H1 (cell line): Measurements from ENCODE around the gene PCDHA7. TPM values are rescaled to one million over a fixed set of nuclear protein-coding genes. Genes with fewer than 3 reads are reported as not detected.

ENCODE experiments used
- CTCF ChIA-PET: fragments of 300-600 bp; sonication (Branson Sonifier 250); formaldehyde crosslinking; loops from one replicate; lab custom pipeline; 2021; ENCODE audit not compliant: partially characterized antibody; lab: Charles Lee
- POLR2A ChIA-PET: fragments of 300-600 bp; sonication (Branson Sonifier 250); formaldehyde crosslinking; loops from one replicate; lab custom pipeline; 2021; ENCODE audit warnings: inconsistent platforms; ENCODE audit not compliant: partially characterized antibody; lab: Charles Lee
- DNase-seq, 2 experiments: peaks; one replicate each; pipeline versions ENCODE4 v3.0.0 to v3.0.0-alpha.2; 2010 to 2022; ENCODE audit warnings: low spot score in 2 of 2, low read depth in 1 of 2, mixed read lengths in 1 of 2
- FAIRE-seq: peaks from 2 replicates; lab custom pipeline; 2011; peaks lifted over from hg19 to GRCh38; lab: Jason Lieb, UNC
- H2AFZ ChIP-seq: 2 replicates; pipeline ENCODE4 v1.8.1; 2012; ENCODE audit warnings: low read length, inconsistent platforms
- H2AK5ac ChIP-seq: 2 replicates; pipeline ENCODE4 v1.6.1; 2013; ENCODE audit warnings: low read depth, low read length
- H2BK120ac ChIP-seq: replicated peaks from 2 replicates; pipeline ENCODE3; 2013; ENCODE audit warnings: low read depth, low read length, inconsistent platforms
- H2BK12ac ChIP-seq: 2 replicates; pipeline ENCODE4 v1.6.1; 2013; ENCODE audit warnings: low read depth, low read length
- H2BK15ac ChIP-seq: 2 replicates; pipeline ENCODE4 v1.6.1; 2013; ENCODE audit warnings: low read length
- H2BK20ac ChIP-seq: 2 replicates; pipeline ENCODE4 v1.6.1; 2013; ENCODE audit warnings: low read length
- H2BK5ac ChIP-seq: 2 replicates; pipeline ENCODE4 v1.6.1; 2013; ENCODE audit warnings: low read depth, low read length
- H3K14ac ChIP-seq: 2 replicates; pipeline ENCODE4 v1.6.1; 2013; ENCODE audit warnings: inconsistent platforms; ENCODE audit not compliant: insufficient read length
- H3K18ac ChIP-seq: 2 replicates; pipeline ENCODE4 v1.6.1; 2013; ENCODE audit warnings: low read length; ENCODE audit errors: extremely low read depth
- H3K23ac ChIP-seq: 2 replicates; pipeline ENCODE4 v1.6.1; 2013; ENCODE audit warnings: inconsistent platforms; ENCODE audit not compliant: insufficient read length
- H3K23me2 ChIP-seq: 2 replicates; pipeline ENCODE4 v1.6.1; 2013; ENCODE audit warnings: low read depth, low read length
- H3K27ac ChIP-seq: 2 replicates; pipeline ENCODE4 v1.6.1; 2011; ENCODE audit warnings: low read depth, low read length, inconsistent platforms
- H3K27me3 ChIP-seq, 4 experiments: replicated peaks in 1 of 4; 1 replicate in 1 of 4; 2 replicates in 3 of 4; pipeline versions ENCODE4 v1.6.1 to v1.8.1; 2011 to 2013; ENCODE audit warnings: low read length in 3 of 4, mild to moderate bottlenecking in 3 of 4, inconsistent platforms in 2 of 4, mixed read lengths in 2 of 4, moderate library complexity in 1 of 4; ENCODE audit not compliant: control insufficient read depth in 3 of 4, insufficient read depth in 3 of 4; ENCODE audit errors: extremely low read depth in 1 of 4
- H3K36me3 ChIP-seq, 4 experiments: 2 replicates each; pipeline versions ENCODE4 v1.6.1 to v1.8.1; 2011 to 2013; ENCODE audit warnings: mild to moderate bottlenecking in 4 of 4, low read length in 3 of 4, moderate library complexity in 2 of 4, control low read depth in 1 of 4, inconsistent platforms in 1 of 4; ENCODE audit not compliant: insufficient read depth in 4 of 4, control insufficient read depth in 2 of 4
- H3K4ac ChIP-seq: replicated peaks from 2 replicates; pipeline ENCODE3; 2013; ENCODE audit warnings: low read length, low read depth, mixed read lengths, inconsistent platforms; ENCODE audit not compliant: insufficient read length
- H3K4me1 ChIP-seq, 4 experiments: replicated peaks in 1 of 4; 1 replicate in 1 of 4; 2 replicates in 3 of 4; pipeline versions ENCODE4 v1.6.1 to v1.8.1; 2011 to 2013; ENCODE audit warnings: low read length in 3 of 4, inconsistent platforms in 2 of 4, mixed read lengths in 1 of 4; ENCODE audit not compliant: insufficient read depth in 4 of 4, control insufficient read depth in 3 of 4
- H3K4me2 ChIP-seq, 2 experiments: 2 replicates each; pipeline versions ENCODE4 v1.6.1 to v1.8.1; 2011 to 2013; ENCODE audit warnings: low read depth in 2 of 2, low read length in 2 of 2, control low read depth in 1 of 2, inconsistent platforms in 1 of 2, mild to moderate bottlenecking in 1 of 2; ENCODE audit not compliant: insufficient read depth in 1 of 2
- H3K4me3 ChIP-seq, 4 experiments: fragments of 200-600, 300-600 bp in 1 of 4; sonication (generic), shearing (Covaris generic), sonication (Bioruptor Twin) in 1 of 4; 2 replicates each; pipeline versions ENCODE4 v1.5.1 to v1.8.1; 2011 to 2016; ENCODE audit warnings: low read length in 4 of 4, low read depth in 3 of 4, control low read depth in 2 of 4, inconsistent platforms in 2 of 4, mild to moderate bottlenecking in 2 of 4, mixed read lengths in 1 of 4, moderate library complexity in 1 of 4; ENCODE audit not compliant: insufficient read depth in 2 of 4; ENCODE audit errors: extremely low read depth in 1 of 4
- H3K56ac ChIP-seq: replicated peaks from 2 replicates; pipeline ENCODE3; 2013; ENCODE audit warnings: low read depth, mild to moderate bottlenecking, mixed read lengths, low read length, inconsistent platforms; ENCODE audit not compliant: insufficient read length
- H3K79me1 ChIP-seq: 2 replicates; pipeline ENCODE4 v1.6.1; 2013; ENCODE audit warnings: low read depth, low read length, control low read depth
- H3K79me2 ChIP-seq, 2 experiments: 2 replicates each; pipeline versions ENCODE4 v1.6.1 to v1.8.1; 2012 to 2013; ENCODE audit warnings: low read length in 2 of 2, mild to moderate bottlenecking in 2 of 2, inconsistent platforms in 1 of 2; ENCODE audit not compliant: insufficient read depth in 2 of 2, control insufficient read depth in 1 of 2
- H3K9ac ChIP-seq, 4 experiments: replicated peaks in 1 of 4; 1 replicate in 1 of 4; 2 replicates in 3 of 4; pipeline versions ENCODE4 v1.6.1 to v1.8.1; 2011 to 2013; ENCODE audit warnings: low read depth in 3 of 4, low read length in 3 of 4, control low read depth in 2 of 4, mild to moderate bottlenecking in 2 of 4, moderate library complexity in 2 of 4, inconsistent platforms in 1 of 4; ENCODE audit errors: extremely low read depth in 1 of 4
- H3K9me3 ChIP-seq, 2 experiments: 2 replicates each; pipeline versions ENCODE4 v1.6.1 to v1.8.1; 2012 to 2013; ENCODE audit warnings: mild to moderate bottlenecking in 2 of 2, moderate library complexity in 2 of 2, control low read depth in 1 of 2, inconsistent platforms in 1 of 2, low read depth in 1 of 2, low read length in 1 of 2, mixed read lengths in 1 of 2; ENCODE audit not compliant: insufficient read depth in 2 of 2
- H4K20me1 ChIP-seq, 2 experiments: replicated peaks in 1 of 2; 2 replicates each; pipeline versions ENCODE3 to v1.8.1; 2011 to 2013; ENCODE audit warnings: inconsistent platforms in 2 of 2, low read length in 2 of 2, mild to moderate bottlenecking in 1 of 2; ENCODE audit not compliant: insufficient read depth in 2 of 2, control insufficient read depth in 1 of 2
- H4K5ac ChIP-seq: 2 replicates; pipeline ENCODE4 v1.6.1; 2013; ENCODE audit warnings: low read length, low read depth, mixed read lengths, inconsistent platforms; ENCODE audit not compliant: insufficient read length
- H4K8ac ChIP-seq: 2 replicates; pipeline ENCODE4 v1.8.0; 2013; ENCODE audit warnings: mild to moderate bottlenecking, moderate library complexity, low read length, inconsistent platforms; ENCODE audit not compliant: insufficient read depth; ENCODE audit errors: extremely low read depth
- H4K91ac ChIP-seq: replicated peaks from 2 replicates; pipeline ENCODE3; 2013; ENCODE audit warnings: low read length, mixed read lengths, inconsistent platforms; ENCODE audit not compliant: insufficient read length
- CBX5 ChIP-seq: fragments of 300-800, 300-1000 bp; sonication (generic); IDR thresholded peaks from 2 replicates; pipeline ENCODE4 v1.7.1; 2016; ENCODE audit warnings: antibody characterized with exemption, low read length, low read depth
- CTCF ChIP-seq, 3 experiments: IDR thresholded peaks; 1 replicate in 2 of 3; 2 replicates in 1 of 3; pipeline versions ENCODE4 v1.5.1 to v1.6.1; 2011; ENCODE audit warnings: low read length in 3 of 3, mild to moderate bottlenecking in 3 of 3, inconsistent platforms in 2 of 3, low read depth in 1 of 3, moderate library complexity in 1 of 3; ENCODE audit not compliant: insufficient read depth in 1 of 3; ENCODE audit errors: control extremely low read depth in 1 of 3
- FOSL1 ChIP-seq: IDR thresholded peaks from 2 replicates; pipeline ENCODE4 v1.6.1; 2011; ENCODE audit warnings: mild to moderate bottlenecking, low read depth, low read length, moderate library complexity; ENCODE audit not compliant: insufficient read depth
- POU5F1 ChIP-seq: IDR thresholded peaks from 2 replicates; pipeline ENCODE4 v1.6.1; 2011; ENCODE audit warnings: low read depth, mild to moderate bottlenecking, low read length, moderate library complexity
- TAF1 ChIP-seq: IDR thresholded peaks from 2 replicates; pipeline ENCODE4 v1.6.1; 2011; ENCODE audit warnings: mild to moderate bottlenecking, low read depth, low read length
- USF2 ChIP-seq: IDR thresholded peaks from 2 replicates; pipeline ENCODE4 v1.6.1; 2011; ENCODE audit warnings: low read length, improper control_type of control experiment
- ZNF274 ChIP-seq: IDR thresholded peaks from 2 replicates; pipeline ENCODE4 v1.7.0; 2012; ENCODE audit warnings: low read length, borderline replicate concordance; ENCODE audit errors: extremely low read depth
- WGBS, 2 experiments: shearing (Covaris generic) in 1 of 2; methylation state at CpG; one replicate each; pipeline versions ENCODE4 v1.1.6 to v1.1.7; 2013 to 2015; ENCODE audit warnings: low lambda C conversion rate in 2 of 2, mixed read lengths in 2 of 2, inconsistent platforms in 1 of 2, low coverage in 1 of 2, missing lambda C conversion rate in 1 of 2; ENCODE audit not compliant: insufficient replicate concordance in 2 of 2, insufficient coverage in 1 of 2, insufficient read length in 1 of 2; ENCODE audit errors: extremely low coverage in 1 of 2, missing lambda C conversion rate in 1 of 2; 5-methylcytosine and 5-hydroxymethylcytosine counted together
- polyA plus RNA-seq, 7 experiments: library from polyadenylated mRNA; depleted of rRNA in 3 of 7; stranded (reverse) in 5 of 7; unstranded in 2 of 7; fragments of >200 nt in 5 of 7; fragments of 200-250 nt in 2 of 7; gene quantifications; 1 replicate in 5 of 7; 2 replicates in 1 of 7; 4 replicates in 1 of 7; pipeline versions ENCODE4 v1.2.1 to v1.2.3, GENCODE V29; 2011 to 2013; ENCODE audit warnings: missing spikeins in 2 of 7, mixed read lengths in 2 of 7
- total RNA-seq: library from RNA; stranded (reverse); fragmentation: NEBNext Ultra II Directional; extraction: Animal tissue kit (Norgen Biotek cat#: 25700); gene quantifications from 2 replicates; pipeline ENCODE4 v1.2.1, GENCODE V29; 2021

The PCDHA7 gene
- total and polyA plus RNA-seq, 2 of the 8 experiments (the other 6 are each of a cell fraction or from before 2014, with no cell fraction given) = 0.86 to 1.6 TPM

DNA sequence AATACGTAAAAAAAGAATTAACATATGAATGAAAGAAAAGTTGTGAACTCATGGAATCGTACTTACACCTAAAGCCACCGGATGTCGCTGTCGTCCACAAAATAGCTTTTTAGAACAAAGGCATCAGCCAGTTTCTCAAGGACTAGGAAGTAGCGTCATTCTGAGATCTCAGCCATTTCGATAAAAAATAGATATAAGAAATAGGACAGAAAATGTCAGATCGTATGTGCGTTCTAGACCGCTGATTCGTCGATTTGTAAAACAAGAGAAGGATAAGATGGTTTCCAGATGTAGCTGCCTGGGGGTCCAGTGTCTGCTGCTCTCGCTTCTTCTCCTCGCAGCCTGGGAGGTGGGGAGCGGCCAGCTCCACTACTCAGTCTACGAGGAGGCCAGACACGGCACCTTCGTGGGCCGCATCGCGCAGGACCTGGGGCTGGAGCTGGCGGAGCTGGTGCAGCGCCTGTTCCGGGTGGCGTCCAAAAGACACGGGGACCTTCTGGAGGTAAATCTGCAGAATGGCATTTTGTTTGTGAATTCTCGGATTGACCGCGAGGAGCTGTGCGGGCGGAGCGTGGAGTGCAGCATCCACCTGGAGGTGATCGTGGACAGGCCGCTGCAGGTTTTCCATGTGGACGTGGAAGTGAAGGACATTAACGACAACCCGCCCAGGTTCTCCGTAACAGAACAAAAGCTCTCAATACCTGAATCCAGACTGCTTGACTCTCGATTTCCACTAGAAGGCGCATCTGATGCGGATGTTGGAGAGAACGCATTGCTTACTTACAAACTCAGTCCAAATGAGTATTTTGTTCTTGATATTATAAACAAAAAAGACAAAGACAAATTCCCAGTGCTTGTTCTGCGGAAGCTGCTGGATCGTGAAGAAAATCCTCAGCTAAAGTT is 22.0 kb downstream of the PCDHA7 start, which contains the start of gene PCDHA10:
TSS of gene PCDHA10 (plus strand) at position 126 of the 903 bp plus-strand sequence. CDS start at position 278, 152 bp downstream.
- Histone ChIP-seq H3K23me2 (no peaks in the 10 kb centered on the region), H4K91ac (no peak within 1 kb of the TSS), H3K56ac (no peak within 1 kb of the TSS), H3K9ac (peak within 1 kb of the TSS; percentile 62 to 85 (median 72); a peak in 6 of 7 replicates), H3K4ac (no peak within 1 kb of the TSS), H3K9me3 (peaks cover 0 to 13% of the 10 kb centered on the region in 2 experiments; a peak in 1 of 4 replicates), H2BK120ac (no peak within 1 kb of the TSS), H3K4me1 (no peaks in the 10 kb centered on the region), H4K5ac (no peak within 1 kb of the TSS), H3K79me2 (no peaks in the 10 kb centered on the region), H2AFZ (peak within 1 kb of the TSS; percentile 95), H3K23ac (no peak within 1 kb of the TSS), H2BK5ac (no peak within 1 kb of the TSS), H3K79me1 (no peaks in the 10 kb centered on the region), H2BK15ac (no peak within 1 kb of the TSS), H2AK5ac (no peak within 1 kb of the TSS), H3K14ac (no peak within 1 kb of the TSS), H2BK20ac (no peak within 1 kb of the TSS), H3K36me3 (peaks cover 0 to 6% (median 0%) of the 10 kb centered on the region in 4 experiments; a peak in 1 of 8 replicates), H4K8ac (peak within 1 kb of the TSS; percentile 35; the same call in 1 of the 2 replicates), H3K4me3 (peak within 1 kb of the TSS; percentile 67 to 83 (median 72)), H3K18ac (no peak within 1 kb of the TSS), H3K27me3 (no peaks in the 10 kb centered on the region), H4K20me1 (no peaks in the 10 kb centered on the region), H2BK12ac (no peak within 1 kb of the TSS), H3K27ac (no peak within 1 kb of the TSS; the same call in 1 of the 2 replicates), H3K4me2 (peak within 1 kb of the TSS; percentile 67 to 69)
- POLR2A ChIA-PET = interaction anchor here (1.2 to 2.1 kb wide), 4 partner anchors 14 to 184 kb away, joined by 3 to 7 read pairs (median 6); no protein-coding TSS in a partner anchor
- 11% methylated on average over 36 of the region's 44 CpGs; no CpG with 5 or more reads in 1 of the 2 experiments for WGBS, 2 experiments
- no peak for DNase-seq
- CTCF ChIA-PET = interaction anchor here (0.6 to 3.4 kb wide), 37 partner anchors 9 to 335 kb away, joined by 3 to 23 read pairs (median 4); partner anchors contain the start of genes DND1, PCDHA11, PCDHA12 and PCDHA4
- no peak for FAIRE-seq
- no peak for TF ChIP-seq ZNF274
- TF ChIP-seq USF2 = no peak
- TF ChIP-seq TAF1 = 0 out of 2 replicates have a peak, but pooled peaks have one; percentile 9
- TF ChIP-seq FOSL1 = no peak
- TF ChIP-seq CBX5 = no peak
- no peak for TF ChIP-seq POU5F1
- peak in 2 of 3 experiments; percentile 40 to 47; a peak in 3 of 4 replicates for TF ChIP-seq CTCF (IDR thresholded peaks at IDR 0.05; ENCODE audit: control extremely low read depth in 1 of 3, insufficient read depth in 1 of 3, low read depth in 1 of 3, low read length in 3 of 3)
